Natural killer cell treated with Interleukin-12 subunit alpha and Interleukin-12 subunit beta and Interleukin-15 and Interleukin-18, amount 100 ng/mL, for 72 hours (primary cell): ENCODE results near the gene APOL4. TPM values are rescaled to one million over a fixed set of nuclear protein-coding genes. Genes with fewer than 3 reads are reported as not detected.
"Not testable (repeated sequence)": the region's sequence is repeated elsewhere in the genome, so short reads cannot be mapped to it uniquely, and the experiment has no call there.

Experiments used
- ATAC-seq, 2 donors: fragments of 150-1000 bp; cut with Tn5 transposase in 1 of 2; sonication (Bioruptor Pico), chemical (Tn5 transposase) in 1 of 2; 2 replicates each; pipeline ENCODE4 v1.10.0; 2021
- DNase-seq: peaks from one replicate; pipeline ENCODE4 v3.0.0; 2022; ENCODE audit warnings: low spot score
- H3K27ac Mint-ChIP-seq, 2 donors: 1 replicate in 1 of 2; 2 replicates in 1 of 2; pipeline ENCODE4 v1.8.0; 2022; ENCODE audit warnings: mixed read lengths in 2 of 2, mild to moderate bottlenecking in 1 of 2, moderate library complexity in 1 of 2
- H3K27me3 Mint-ChIP-seq, 2 donors: 1 replicate in 1 of 2; 2 replicates in 1 of 2; pipeline ENCODE4 v1.8.0; 2022; ENCODE audit warnings: mixed read lengths in 2 of 2
- H3K36me3 Mint-ChIP-seq: one replicate; pipeline ENCODE4 v1.8.0; 2022; ENCODE audit warnings: mixed read lengths
- H3K4me1 Mint-ChIP-seq, 2 donors: 1 replicate in 1 of 2; 2 replicates in 1 of 2; pipeline ENCODE4 v1.8.0; 2022; ENCODE audit warnings: low read depth in 2 of 2, mixed read lengths in 2 of 2, mild to moderate bottlenecking in 1 of 2
- H3K4me3 Mint-ChIP-seq: one replicate; pipeline ENCODE4 v1.8.0; 2022; ENCODE audit warnings: mixed read lengths
- H3K9me3 Mint-ChIP-seq: 2 replicates; pipeline ENCODE4 v1.8.0; 2022; ENCODE audit warnings: mixed read lengths
- total RNA-seq, 2 donors: library from RNA; stranded (reverse); gene quantifications; one replicate each; pipeline ENCODE4 v1.2.3, GENCODE V29; 2022

Gene APOL4, protein sequence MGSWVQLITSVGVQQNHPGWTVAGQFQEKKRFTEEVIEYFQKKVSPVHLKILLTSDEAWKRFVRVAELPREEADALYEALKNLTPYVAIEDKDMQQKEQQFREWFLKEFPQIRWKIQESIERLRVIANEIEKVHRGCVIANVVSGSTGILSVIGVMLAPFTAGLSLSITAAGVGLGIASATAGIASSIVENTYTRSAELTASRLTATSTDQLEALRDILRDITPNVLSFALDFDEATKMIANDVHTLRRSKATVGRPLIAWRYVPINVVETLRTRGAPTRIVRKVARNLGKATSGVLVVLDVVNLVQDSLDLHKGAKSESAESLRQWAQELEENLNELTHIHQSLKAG
- 1 to 10 TPM in 1 of 2 donors, under 1 TPM in 1; 0.64 to 1.5 TPM for total RNA-seq

DNA sequence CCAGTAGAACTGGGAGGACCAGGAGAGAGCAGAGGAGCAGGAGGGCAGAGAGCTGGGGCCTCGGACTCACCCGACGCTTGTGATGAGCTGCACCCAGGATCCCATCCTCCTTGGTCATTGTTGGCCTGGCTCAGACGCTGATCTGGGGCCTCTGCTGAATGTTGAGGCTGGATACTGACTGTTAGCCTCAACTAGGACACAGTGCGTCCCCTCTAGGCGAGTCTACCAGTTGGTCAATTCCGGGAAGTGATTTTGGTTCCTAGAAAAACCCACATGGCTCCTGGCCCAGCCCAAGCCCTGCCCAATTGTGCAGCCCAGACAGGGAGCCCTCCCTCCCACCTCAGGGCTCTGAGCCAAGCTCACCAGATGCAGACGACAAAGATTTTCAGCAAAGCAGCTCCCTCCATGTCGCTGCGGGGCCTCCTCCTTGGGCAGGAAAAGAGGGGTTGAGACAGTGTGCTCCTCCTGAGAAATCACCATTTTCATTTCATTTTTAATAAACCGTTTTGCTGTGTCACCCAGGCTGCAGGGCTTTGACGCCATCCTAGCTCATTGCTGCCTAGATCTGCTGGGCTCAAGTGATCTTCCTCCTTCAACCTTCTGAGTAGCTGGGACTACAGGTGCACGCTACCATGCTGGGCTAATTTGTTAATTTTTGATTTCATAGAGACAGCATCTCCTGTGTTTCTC lies at the start of gene APOL4:
Gene APOL4 (minus strand): TSS at position 180 of the 690 bp plus-strand sequence. CDS start 75 bp downstream, at position 105.
- Mint-ChIP-seq H3K9me3 (no peaks in the 10 kb centered on the region), H3K4me3 (no peak within 1 kb of the TSS), H3K27me3 (no peaks in the 10 kb centered on the region), H3K36me3 (no peaks in the 10 kb centered on the region), H3K27ac (peak within 1 kb of the TSS in 1 of 2 donors; percentile 21), H3K4me1 (peaks cover 18 to 20% of the 10 kb centered on the region in 2 donors)
- no peak for DNase-seq
- peak; percentile 40 to 47 for ATAC-seq

DNA sequence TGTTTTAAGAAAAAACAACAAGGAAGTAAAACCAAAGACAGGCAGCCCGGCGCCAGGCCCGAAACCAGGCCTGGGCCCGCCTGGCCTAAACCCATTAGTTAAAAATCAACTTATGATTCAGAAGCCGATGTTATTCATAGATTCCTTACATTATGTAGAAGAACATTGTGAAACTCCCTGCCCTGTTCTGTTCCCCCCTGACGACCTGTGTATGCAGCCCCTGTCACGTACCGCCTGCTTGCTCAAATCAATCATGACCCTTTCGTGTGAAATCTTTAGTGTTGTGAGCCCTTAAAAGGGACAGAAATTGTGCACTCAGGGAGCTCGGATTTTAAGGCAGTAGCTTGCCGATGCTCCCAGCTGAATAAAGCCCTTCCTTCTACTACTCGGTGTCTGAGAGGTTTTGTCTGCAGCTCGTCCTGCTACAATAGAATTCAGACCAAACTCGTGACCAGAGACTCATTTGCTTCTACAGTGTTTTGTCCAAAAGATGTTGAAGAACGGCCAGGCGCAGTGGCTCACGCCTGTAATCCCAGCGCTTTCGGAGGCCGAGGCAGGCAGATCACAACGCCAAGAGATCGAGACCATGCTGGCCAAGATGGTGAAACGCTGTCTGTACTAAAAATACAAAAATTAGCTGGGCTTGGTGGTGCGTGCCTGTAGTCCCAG lies 48.8 kb upstream of the APOL4 start:
- not testable (repeated sequence) for H3K36me3 Mint-ChIP-seq, H3K4me3 Mint-ChIP-seq, H3K27me3 Mint-ChIP-seq, ATAC-seq, H3K9me3 Mint-ChIP-seq, DNase-seq
- Mint-ChIP-seq H3K27ac (peak overlapping the region in 1 of 2 donors; percentile 83), H3K4me1 (peaks cover 36% of the 10 kb centered on the region in 2 donors)

DNA sequence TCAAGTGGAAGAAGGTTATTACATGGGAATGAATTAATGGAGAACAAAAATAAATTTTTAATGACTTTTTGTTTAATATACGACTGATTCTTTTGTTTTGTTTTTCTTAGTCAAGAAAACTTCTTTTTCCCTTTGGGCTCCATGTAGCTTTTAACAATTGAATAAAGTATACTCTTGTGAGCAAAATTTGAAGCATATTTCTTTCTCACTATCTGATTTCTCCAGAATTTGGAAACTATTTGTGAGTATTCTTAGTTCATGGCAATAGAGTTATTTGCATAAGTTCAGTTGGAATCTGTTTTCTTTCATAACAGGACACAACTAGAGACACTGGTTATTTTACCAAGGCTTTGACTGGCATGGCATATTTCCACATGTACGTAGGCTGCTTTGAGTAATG lies 47.6 kb upstream of the APOL4 start:
- Mint-ChIP-seq H3K27me3 (no peaks in the 10 kb centered on the region), H3K4me1 (peaks cover 26 to 31% of the 10 kb centered on the region in 2 donors), H3K4me3 (no peak overlapping the region), H3K27ac (no peak overlapping the region), H3K9me3 (no peaks in the 10 kb centered on the region), H3K36me3 (peaks cover 5% of the 10 kb centered on the region)
- DNase-seq (no peak), ATAC-seq (no peak)

DNA sequence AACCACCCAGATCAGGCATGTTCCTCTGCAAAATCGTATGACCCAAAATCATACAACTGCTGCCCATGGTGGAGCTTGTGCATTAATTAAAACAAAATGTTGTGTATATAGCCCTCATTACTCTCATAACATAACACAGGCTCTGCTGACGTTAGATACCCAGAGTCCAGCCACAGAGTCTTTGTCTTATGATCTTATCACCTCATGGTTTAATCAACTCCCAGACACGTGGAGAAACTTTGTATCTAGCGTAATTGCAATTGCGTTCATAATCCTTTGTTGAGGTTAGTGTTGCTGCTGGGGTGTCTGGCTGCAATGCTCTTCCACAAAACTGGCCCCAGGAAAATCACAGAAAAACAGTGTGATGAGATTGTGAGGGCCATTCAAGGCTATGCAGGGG lies 46.3 kb upstream of the APOL4 start:
- peaks cover 5% of the 10 kb centered on the region for H3K36me3 Mint-ChIP-seq
- H3K4me3 Mint-ChIP-seq = no peak overlapping the region
- no peak for DNase-seq
- H3K9me3 Mint-ChIP-seq = no peaks in the 10 kb centered on the region
- ATAC-seq = no peak
- peaks cover 14 to 23% of the 10 kb centered on the region in 2 donors for H3K4me1 Mint-ChIP-seq
- H3K27me3 Mint-ChIP-seq = no peaks in the 10 kb centered on the region
- H3K27ac Mint-ChIP-seq = no peak overlapping the region

DNA sequence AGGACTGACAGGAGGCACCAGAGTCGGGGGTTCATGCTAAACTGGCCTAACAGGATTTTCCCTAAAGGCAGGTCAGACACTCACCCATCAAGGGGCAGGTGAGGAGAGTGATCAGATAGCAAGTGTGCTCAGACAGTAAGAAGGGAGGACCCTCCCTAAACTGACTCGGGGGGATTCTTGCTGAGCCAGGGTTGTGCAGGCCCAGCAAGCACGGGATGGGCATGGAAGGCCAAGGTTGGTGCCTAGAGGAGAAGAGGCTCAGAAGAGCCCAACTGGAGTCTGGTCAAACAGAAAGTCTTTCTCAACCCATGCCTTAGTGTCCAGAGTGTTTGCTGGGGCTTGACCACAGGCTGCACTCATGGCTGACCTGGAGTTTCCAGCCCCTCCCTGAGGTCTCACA lies 45.1 kb upstream of the APOL4 start:
- Mint-ChIP-seq H3K27me3 (no peaks in the 10 kb centered on the region), H3K36me3 (peaks cover 5% of the 10 kb centered on the region), H3K4me3 (no peak overlapping the region), H3K4me1 (peaks cover 4 to 13% of the 10 kb centered on the region in 2 donors), H3K9me3 (peaks cover 3% of the 10 kb centered on the region), H3K27ac (peak overlapping the region in 1 of 2 donors; percentile 64)
- ATAC-seq = peak in 1 of 2 donors; percentile 36
- DNase-seq = no peak

DNA sequence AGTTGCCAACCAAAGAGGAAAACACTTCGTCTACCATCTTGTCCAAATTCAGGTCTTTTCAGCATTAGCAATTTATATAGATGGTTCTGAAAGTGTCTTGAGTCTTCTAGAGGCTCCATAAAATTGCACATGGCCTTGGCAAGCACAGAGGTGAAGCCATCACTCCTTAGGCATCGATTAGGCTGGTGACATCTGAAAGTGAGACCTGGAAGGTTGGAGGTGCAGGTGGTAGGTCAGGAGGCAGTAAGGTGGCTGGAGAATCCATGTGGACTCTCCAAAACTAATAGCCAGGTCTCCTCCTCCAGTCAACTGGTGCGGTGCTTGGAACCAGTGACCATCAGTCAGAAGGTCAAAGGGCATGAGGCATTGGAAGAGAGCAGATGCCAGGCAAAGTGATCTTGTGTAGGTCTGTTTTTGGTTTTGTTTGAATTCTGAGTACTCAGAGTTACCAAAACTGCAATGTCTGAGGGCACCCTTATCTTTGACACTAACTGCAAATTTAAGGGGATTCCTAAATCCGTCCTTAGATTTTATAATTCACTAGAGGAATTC lies 44.3 kb upstream of the APOL4 start:
- peaks cover 0 to 12% of the 10 kb centered on the region in 2 donors for H3K4me1 Mint-ChIP-seq
- H3K27ac Mint-ChIP-seq = peak overlapping the region in 1 of 2 donors; percentile 64
- H3K27me3 Mint-ChIP-seq = no peaks in the 10 kb centered on the region
- H3K4me3 Mint-ChIP-seq = no peak overlapping the region
- H3K9me3 Mint-ChIP-seq = peaks cover 3% of the 10 kb centered on the region
- H3K36me3 Mint-ChIP-seq = peaks cover 5% of the 10 kb centered on the region
- ATAC-seq = no peak
- DNase-seq = no peak

DNA sequence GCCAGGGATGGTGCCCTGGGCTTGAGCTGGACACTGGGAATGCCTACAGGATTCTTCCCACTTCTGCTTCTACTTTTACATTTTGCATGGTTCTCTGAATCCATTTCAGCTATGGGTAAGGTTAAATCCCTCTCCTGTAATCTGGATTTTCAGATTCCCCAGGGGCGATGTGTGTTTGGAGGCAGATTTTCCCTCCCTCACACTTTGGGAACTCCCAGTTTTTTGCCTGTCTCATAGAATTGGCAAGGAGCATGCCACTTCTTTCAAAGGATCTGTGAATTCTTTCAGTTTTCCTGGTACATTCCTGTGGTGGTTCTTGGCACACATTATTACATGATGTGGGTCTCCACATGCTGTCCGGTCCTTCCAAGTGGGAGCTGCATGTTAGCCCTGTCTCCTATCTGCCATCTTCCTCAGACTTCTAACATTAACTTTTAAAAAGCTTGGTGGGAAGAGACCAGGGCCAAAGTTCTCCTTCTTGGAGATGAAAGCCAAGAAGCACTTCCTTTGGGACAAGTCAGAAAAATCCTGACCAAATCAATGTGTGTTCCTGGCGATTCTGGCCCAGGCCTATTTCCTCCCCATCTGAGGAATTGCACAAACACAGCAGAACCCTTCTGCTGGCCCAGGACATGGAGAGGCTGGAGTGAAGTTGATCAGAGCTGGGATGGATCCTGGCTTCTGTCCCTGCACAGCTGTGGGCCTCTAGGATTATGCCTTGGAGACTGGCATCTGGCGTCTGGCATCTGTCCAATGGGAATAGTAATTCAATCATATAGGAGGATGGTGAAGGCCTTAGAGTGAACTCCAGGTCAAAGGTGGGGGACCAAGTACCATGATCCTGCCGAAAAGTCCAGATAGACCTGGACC lies 43.1 kb upstream of the APOL4 start:
- Mint-ChIP-seq H3K4me1 (peaks cover 8 to 13% of the 10 kb centered on the region in 2 donors), H3K36me3 (peaks cover 5% of the 10 kb centered on the region), H3K4me3 (no peak overlapping the region), H3K9me3 (peaks cover 3% of the 10 kb centered on the region), H3K27ac (peak overlapping the region in 1 of 2 donors; percentile 73), H3K27me3 (no peaks in the 10 kb centered on the region)
- ATAC-seq = no peak
- no peak for DNase-seq

DNA sequence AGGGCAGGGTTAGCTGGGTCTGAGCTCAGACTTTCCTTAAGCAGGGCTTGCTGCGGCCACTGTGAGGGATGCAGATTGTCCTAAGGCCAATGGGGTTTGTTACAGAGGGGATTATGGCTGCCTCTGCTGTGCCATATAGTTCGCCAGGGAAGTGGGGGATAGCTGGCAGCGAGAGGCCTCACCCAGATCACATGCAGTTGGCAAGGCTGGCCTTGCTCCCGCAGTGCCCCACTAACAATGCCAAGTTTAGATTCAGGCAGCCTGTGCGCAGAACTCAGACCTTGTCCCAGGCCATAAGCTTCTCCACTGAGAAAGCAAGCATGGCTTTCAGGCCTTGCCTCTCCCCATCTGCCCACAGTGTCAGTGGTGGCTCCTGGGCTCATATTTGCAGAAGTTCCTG lies 42.4 kb upstream of the APOL4 start:
- peaks cover 3% of the 10 kb centered on the region for H3K9me3 Mint-ChIP-seq
- H3K4me1 Mint-ChIP-seq = peaks cover 15 to 20% of the 10 kb centered on the region in 2 donors
- ATAC-seq (no peak), DNase-seq (no peak)
- no peak overlapping the region for H3K4me3 Mint-ChIP-seq
- H3K27ac Mint-ChIP-seq = peak overlapping the region in 1 of 2 donors; percentile 53
- no peaks in the 10 kb centered on the region for H3K27me3 Mint-ChIP-seq
- peaks cover 6% of the 10 kb centered on the region for H3K36me3 Mint-ChIP-seq

DNA sequence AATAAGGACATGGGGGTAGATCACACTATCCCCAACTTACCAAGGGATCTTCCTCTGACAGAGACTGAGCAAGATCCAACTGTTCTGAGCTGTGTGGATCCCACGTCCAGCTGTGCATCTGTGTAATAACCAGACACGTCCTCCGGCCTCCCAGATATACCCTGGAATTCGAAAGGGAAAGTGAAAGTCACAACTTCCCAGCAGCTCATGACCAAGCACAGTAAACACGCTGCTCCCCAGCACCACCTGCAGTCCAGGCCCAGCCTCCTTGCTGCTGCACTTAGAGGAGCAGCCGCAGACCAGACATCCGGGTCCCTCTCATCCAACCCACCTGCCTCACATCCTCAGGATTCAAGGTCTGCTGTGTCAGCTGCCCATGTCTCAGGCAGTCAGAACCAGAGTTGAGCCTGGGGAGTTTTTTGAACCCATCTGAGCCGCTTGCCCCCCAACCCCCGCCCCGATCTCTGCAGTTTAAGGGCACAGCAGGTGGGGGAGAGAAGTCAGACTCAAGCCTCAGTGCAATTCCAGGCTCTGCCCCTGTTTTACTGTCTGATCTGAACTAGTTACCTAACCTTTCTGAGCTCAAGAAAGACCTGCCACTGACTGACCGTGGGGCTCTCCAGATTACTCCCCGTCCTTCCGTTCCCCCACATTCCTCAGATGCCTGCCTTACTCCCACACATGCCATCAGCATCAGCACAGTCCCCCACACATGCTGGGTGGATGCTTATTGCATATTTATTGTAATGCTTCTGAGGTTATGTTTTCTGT lies 38.0 kb upstream of the APOL4 start, which contains the start of gene APOL2:
Gene APOL2 (minus strand): TSS at position 127 of the 771 bp plus-strand sequence. CDS start 6,365 bp downstream, outside the sequence.
- Mint-ChIP-seq H3K4me1 (peaks cover 47 to 55% of the 10 kb centered on the region in 2 donors), H3K4me3 (peak within 1 kb of the TSS; percentile 99), H3K36me3 (peaks cover 30% of the 10 kb centered on the region), H3K27me3 (no peaks in the 10 kb centered on the region), H3K27ac (peak within 1 kb of the TSS; percentile 99 to 100), H3K9me3 (peaks cover 3% of the 10 kb centered on the region)
- DNase-seq = peak; percentile 87
- peak; percentile 94 to 95 for ATAC-seq

DNA sequence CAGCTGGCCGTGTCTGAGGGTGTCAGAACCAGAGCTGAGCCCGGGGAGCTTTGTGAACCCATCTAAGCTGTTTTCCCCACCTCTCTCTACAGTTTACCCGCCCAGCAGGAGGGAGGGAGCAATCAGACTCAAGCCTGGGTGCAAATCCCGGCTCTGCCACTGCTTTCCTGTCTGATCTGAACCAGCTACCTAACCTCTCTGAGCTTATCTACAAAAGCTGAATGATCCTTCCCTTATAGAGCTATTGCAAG lies 37.5 kb upstream of the APOL4 start:
- Mint-ChIP-seq H3K36me3 (peaks cover 35% of the 10 kb centered on the region), H3K4me1 (peaks cover 52 to 60% of the 10 kb centered on the region in 2 donors), H3K27me3 (no peaks in the 10 kb centered on the region), H3K27ac (peak overlapping the region; percentile 99 to 100), H3K4me3 (peak overlapping the region; percentile 99), H3K9me3 (peaks cover 3% of the 10 kb centered on the region)
- DNase-seq = no peak
- no peak for ATAC-seq

DNA sequence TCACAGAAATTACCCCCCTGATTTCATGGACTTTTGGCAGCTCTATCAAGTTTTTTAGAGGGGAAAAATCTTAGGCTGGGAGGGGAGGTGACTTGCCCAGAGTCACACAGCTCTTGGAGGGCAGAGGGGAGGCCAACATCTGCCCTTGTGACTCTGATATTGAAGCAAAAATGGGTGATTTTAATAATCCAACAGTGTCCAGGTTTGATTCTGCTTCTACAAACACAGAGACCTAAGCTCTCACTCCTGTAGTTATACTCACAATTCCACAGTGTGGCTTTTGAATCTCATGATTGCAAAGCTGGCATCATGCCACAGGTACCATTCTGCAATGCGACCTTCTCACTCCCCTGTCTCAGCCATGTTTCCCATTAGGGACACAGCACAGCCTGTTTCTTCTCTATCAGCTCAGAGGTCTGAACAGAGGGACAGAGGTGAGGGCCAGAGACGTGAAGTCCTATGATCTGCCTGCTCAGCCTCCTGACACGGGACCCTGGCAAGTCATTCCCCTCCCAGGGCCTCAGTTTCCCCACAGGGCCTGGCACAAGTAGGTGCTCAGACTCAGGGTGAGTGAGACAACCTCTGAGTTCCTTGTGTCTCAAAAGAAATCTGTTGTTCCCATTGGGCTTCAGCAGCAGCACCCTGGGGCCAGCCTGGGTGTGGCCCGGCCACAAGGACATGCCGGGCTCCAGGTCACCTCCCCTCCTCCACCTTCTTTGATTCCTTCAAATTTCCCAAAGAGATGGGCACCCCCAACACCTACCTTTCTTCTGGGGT lies 37.0 kb upstream of the APOL4 start:
- peak; percentile 1 to 29 for ATAC-seq
- Mint-ChIP-seq H3K4me1 (peaks cover 55 to 63% of the 10 kb centered on the region in 2 donors), H3K27ac (peak overlapping the region; percentile 99 to 100), H3K9me3 (peaks cover 3% of the 10 kb centered on the region), H3K36me3 (peaks cover 37% of the 10 kb centered on the region), H3K4me3 (peak overlapping the region; percentile 99), H3K27me3 (no peaks in the 10 kb centered on the region)
- DNase-seq = no peak
